ENCODE results near the gene PDCD6IP.
"Not testable (repeated sequence)": the region's sequence is repeated elsewhere in the genome, so short reads cannot be mapped to it uniquely, and the experiment has no call there.

Gene PDCD6IP

GRCh38 chr3:33798418-33799201 lies at the start of gene PDCD6IP:
Gene PDCD6IP (plus strand): TSS chr3:33798630. CDS start chr3:33798729, 99 bp downstream.
- peak; percentile 79 to 85 for DNase-seq

- no peak for DNase-seq
Measured at GRCh38 chr3:33749546-33750210, 48.8 kb upstream of the PDCD6IP start.

- DNase-seq: no peak
Measured at GRCh38 chr3:33750211-33750548, 48.2 kb upstream of the PDCD6IP start.

GRCh38 chr3:33751336-33751735 lies 47.1 kb upstream of the PDCD6IP start:
- no peak for DNase-seq

- not testable (repeated sequence) for DNase-seq
Measured at GRCh38 chr3:33754391-33754790, 44.0 kb upstream of the PDCD6IP start.

GRCh38 chr3:33758281-33758680 lies 40.1 kb upstream of the PDCD6IP start:
- DNase-seq: no peak

GRCh38 chr3:33758864-33759263 lies 39.6 kb upstream of the PDCD6IP start:
- DNase-seq: no peak

GRCh38 chr3:33768578-33769330 lies 29.7 kb upstream of the PDCD6IP start:
- DNase-seq: no peak

- DNase-seq: no peak
Measured at GRCh38 chr3:33773637-33774036, 24.8 kb upstream of the PDCD6IP start.

GRCh38 chr3:33775363-33775762 lies 23.1 kb upstream of the PDCD6IP start:
- DNase-seq: no peak

- no peak for DNase-seq
Measured at GRCh38 chr3:33777996-33778395, 20.4 kb upstream of the PDCD6IP start.

- DNase-seq: no peak
Measured at GRCh38 chr3:33779751-33780150, 18.7 kb upstream of the PDCD6IP start.

GRCh38 chr3:33781413-33781812 lies 17.0 kb upstream of the PDCD6IP start:
- not testable (repeated sequence) for DNase-seq

- DNase-seq: no peak
Measured at GRCh38 chr3:33786565-33787327, 11.7 kb upstream of the PDCD6IP start.

GRCh38 chr3:33787328-33788009 lies 11.0 kb upstream of the PDCD6IP start:
- peak; percentile 37 to 47 for DNase-seq

- DNase-seq: no peak
Measured at GRCh38 chr3:33789183-33789954, 9.1 kb upstream of the PDCD6IP start.

GRCh38 chr3:33790091-33790490 lies 8.3 kb upstream of the PDCD6IP start:
- no peak for DNase-seq

- DNase-seq: no peak
Measured at GRCh38 chr3:33791477-33792166, 6.8 kb upstream of the PDCD6IP start.

GRCh38 chr3:33792167-33792892 lies 6.1 kb upstream of the PDCD6IP start:
- DNase-seq: no peak

GRCh38 chr3:33795131-33795530 lies 3.3 kb upstream of the PDCD6IP start:
- DNase-seq: no peak

Measured in stimulated activated CD4-positive, alpha-beta T cell treated with anti-CD3 and anti-CD28 coated beads, Interleukin-2, amount 100 ng/mL, for 48 hours (primary cell).